Keratinocyte (primary cell): ENCODE results near the gene SRPK1.

Source experiments
- CTCF ChIP-seq, 3 experiments: IDR thresholded peaks in 1 of 3; conservative IDR thresholded peaks in 1 of 3; optimal IDR thresholded peaks in 1 of 3; 2 replicates in 2 of 3; 3 replicates in 1 of 3; pipeline versions ENCODE3 to v1.5.1; 2011; ENCODE audit warnings: low read length in 3 of 3, mild to moderate bottlenecking in 3 of 3, moderate library complexity in 2 of 3, control low read depth in 1 of 3, inconsistent platforms in 1 of 3; ENCODE audit not compliant: insufficient read depth in 2 of 3; ENCODE audit errors: extremely low read depth in 1 of 3
- EZH2 ChIP-seq: IDR thresholded peaks from one replicate; pipeline ENCODE4 v1.6.1; 2012; ENCODE audit warnings: inconsistent platforms, mild to moderate bottlenecking, low read length, moderate library complexity

GRCh38 chr6:35874730-35875129 lies 46.2 kb downstream of the SRPK1 start:
- no peak for TF ChIP-seq CTCF (optimal IDR thresholded peaks at IDR 0.05 in 1 of 3, IDR thresholded peaks at IDR 0.05 in 1 of 3, conservative IDR thresholded peaks at IDR 0.05 in 1 of 3; ENCODE audit: extremely low read depth in 1 of 3, insufficient read depth in 2 of 3, low read length in 3 of 3)
- TF ChIP-seq EZH2, result no peak
